A549 treated with Mapracorat at 1 μM for 4 hours (cell line): ENCODE results near the gene SLC28A1. TPM values are rescaled to one million over a fixed set of nuclear protein-coding genes. Genes with fewer than 3 reads are reported as not detected.

Experiments used
- total RNA-seq: library from RNA; stranded (reverse); fragments of 200-300 nt; extraction: Qiagen RNA extraction; gene quantifications from 5 replicates; pipeline ENCODE4 v1.2.3, GENCODE V29; 2022

SLC28A1 gene
- 0.06 TPM in 2 of 5 replicates, not detected in the others for total RNA-seq

DNA sequence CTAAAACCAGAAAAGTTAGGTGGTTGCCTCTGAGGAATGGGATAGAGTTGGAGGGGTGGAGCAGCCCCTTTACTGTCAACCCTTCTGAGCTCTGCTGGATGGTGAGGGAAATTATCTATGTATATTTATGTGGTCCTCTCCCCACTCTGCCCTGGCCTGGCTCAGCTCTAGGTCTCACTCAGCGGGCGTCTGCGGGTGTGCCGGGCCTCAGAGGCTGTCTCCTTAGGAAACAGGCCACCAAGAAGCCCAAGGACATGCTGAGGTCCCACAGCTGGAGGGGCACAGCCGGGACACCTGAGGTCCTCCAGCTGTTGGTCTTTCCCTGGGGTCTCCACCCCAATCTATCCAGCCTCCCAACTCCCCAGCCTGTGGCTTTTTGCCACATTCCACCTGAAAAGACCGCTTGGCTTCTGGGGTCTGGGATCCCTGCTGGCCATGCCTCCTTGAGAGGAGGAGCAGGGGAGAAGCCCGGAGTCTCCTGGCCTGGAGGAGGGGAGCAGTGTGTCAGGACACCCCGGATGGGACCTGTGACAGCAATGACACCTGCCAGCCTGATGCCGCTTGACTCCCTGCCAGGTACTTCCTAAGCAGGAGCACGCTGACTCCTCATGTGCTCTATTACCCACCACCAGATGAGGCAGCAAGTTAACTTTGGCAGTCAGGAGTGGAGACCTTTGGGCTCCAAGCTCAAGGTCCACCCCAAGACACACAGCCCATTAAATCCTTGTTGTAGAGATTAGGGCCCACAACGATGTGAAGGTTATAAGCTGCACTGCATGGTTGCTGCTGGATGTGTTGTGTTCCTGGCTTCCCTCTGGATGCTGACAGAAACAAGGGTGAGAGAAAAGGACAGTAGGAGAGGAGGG, at the start of gene SLC28A1:
Gene SLC28A1, plus strand, starts transcription at position 747 of the 866 bp plus-strand sequence. CDS start 3,099 bp downstream, outside the sequence.

GRCh38 chr15:84981711-84982300, 97.3 kb downstream of the SLC28A1 start, which contains the start of gene PDE8A:
Gene PDE8A (plus strand): TSS chr15:84981856. CDS start chr15:84982163, 307 bp downstream.

Other genes starting within 250 kb of the SLC28A1 start
- 34.8 to 43.3 TPM (median 36.4 TPM) in 5 replicates for gene WDR73, start 230.4 kb upstream of the SLC28A1 start, total RNA-seq
- gene NMB, start 226.5 kb upstream of the SLC28A1 start, total RNA-seq: 14.6 to 26.0 TPM (median 22.8 TPM) in 5 replicates
- 323 to 440 TPM (median 326 TPM) in 5 replicates for gene SEC11A, start 168.5 kb upstream of the SLC28A1 start, total RNA-seq
- 16.0 to 21.5 TPM (median 21.0 TPM) in 5 replicates for gene ZNF592, start 136.1 kb upstream of the SLC28A1 start, total RNA-seq
- gene ALPK3, start 67.3 kb upstream of the SLC28A1 start, total RNA-seq: 0.08 to 0.14 TPM (median 0.12 TPM) in 5 replicates
- 23.4 to 27.2 TPM (median 27.1 TPM) in 5 replicates for gene PDE8A, start 97.2 kb downstream of the SLC28A1 start, total RNA-seq